ENCODE data around the gene ZNF318.
"Not testable (repeated sequence)": the region's sequence is repeated elsewhere in the genome, so short reads cannot be mapped to it uniquely, and the experiment has no call there.

The ZNF318 gene

GRCh38 chr6:43347021-43347420 is 22.4 kb downstream of the ZNF318 start:
- TF ChIP-seq CTCF (conservative IDR thresholded peaks at IDR 0.05; ENCODE audit: low read length): no peak
- no peak for DNase-seq (ENCODE audit: low read depth)
- no peak overlapping the region for H3K4me3 ChIP-seq (ENCODE audit: low read length)

- DNase-seq (ENCODE audit: low read depth); H3K4me3 ChIP-seq (ENCODE audit: low read length): not testable (repeated sequence)
Observed at GRCh38 chr6:43346243-43346642, 23.2 kb downstream of the ZNF318 start.

- TF ChIP-seq CTCF (conservative IDR thresholded peaks at IDR 0.05; ENCODE audit: low read length): no peak
- H3K4me3 ChIP-seq (ENCODE audit: low read length): no peak overlapping the region
- no peak for DNase-seq (ENCODE audit: low read depth)
Observed at GRCh38 chr6:43339168-43339567, 30.3 kb downstream of the ZNF318 start.

- no peak for DNase-seq (ENCODE audit: low read depth)
- no peak for TF ChIP-seq CTCF (conservative IDR thresholded peaks at IDR 0.05; ENCODE audit: low read length)
- no peak overlapping the region for H3K4me3 ChIP-seq (ENCODE audit: low read length)
Observed at GRCh38 chr6:43338243-43338642, 31.2 kb downstream of the ZNF318 start.

- DNase-seq (ENCODE audit: low read depth): no peak
- no peak for TF ChIP-seq CTCF (conservative IDR thresholded peaks at IDR 0.05; ENCODE audit: low read length)
- H3K4me3 ChIP-seq (ENCODE audit: low read length): no peak overlapping the region
Observed at GRCh38 chr6:43336382-43336781, 33.1 kb downstream of the ZNF318 start.

- DNase-seq (ENCODE audit: low read depth): no peak
Observed at GRCh38 chr6:43335469-43335868, 34.0 kb downstream of the ZNF318 start.

GRCh38 chr6:43334466-43335095 is 34.9 kb downstream of the ZNF318 start:
- no peak overlapping the region for H3K4me3 ChIP-seq (ENCODE audit: low read length)
- peak; percentile 66 for DNase-seq (ENCODE audit: low read depth)
- peak; percentile 74 for TF ChIP-seq CTCF (conservative IDR thresholded peaks at IDR 0.05; ENCODE audit: low read length)

More at GRCh38 chr6:43335469-43335868, 34.0 kb downstream of the ZNF318 start:
- TF ChIP-seq CTCF (conservative IDR thresholded peaks at IDR 0.05; ENCODE audit: low read length): no peak
- H3K4me3 ChIP-seq (ENCODE audit: low read length): no peak overlapping the region

- no peak for TF ChIP-seq CTCF (conservative IDR thresholded peaks at IDR 0.05; ENCODE audit: low read length)
- H3K4me3 ChIP-seq (ENCODE audit: low read length): no peak overlapping the region
- no peak for DNase-seq (ENCODE audit: low read depth)
Observed at GRCh38 chr6:43331891-43332290, 37.6 kb downstream of the ZNF318 start.
